Measurements from ENCODE around the gene FRMPD4. TPM values are rescaled to one million over a fixed set of nuclear protein-coding genes. Genes with fewer than 3 reads are reported as not detected.

FRMPD4 gene
- total RNA-seq, 1 donor from 2014 or later, result 2.8 TPM

- intact Hi-C loops (cut with micrococcal nuclease), result no loop called here
- no peak overlapping the region for H3K27ac ChIP-seq (replicated peaks)
- no peak for TF ChIP-seq CTCF (IDR thresholded peaks at IDR 0.05; ENCODE audit: borderline replicate concordance)
These were observed 154.9 kb downstream of the FRMPD4 start for GRCh38 chrX:12292996-12293765.

GRCh38 chrX:12297353-12297752 lies 159.1 kb downstream of the FRMPD4 start:
- Histone ChIP-seq H3K4me3 (no peak overlapping the region), H3K27ac (replicated peaks) (no peak overlapping the region), H3K9me3 (replicated peaks) (no peaks in the 10 kb centered on the region), H3K27me3 (ENCODE audit: low read depth) (no peaks in the 10 kb centered on the region), H3K4me1 (no peaks in the 10 kb centered on the region), H3K36me3 (no peaks in the 10 kb centered on the region)
- intact Hi-C loops (cut with micrococcal nuclease), result no loop called here
- no peak for TF ChIP-seq CTCF (IDR thresholded peaks at IDR 0.05; ENCODE audit: borderline replicate concordance)
- DNase-seq, result no peak

More at GRCh38 chrX:12292996-12293765, 154.9 kb downstream of the FRMPD4 start:
- H3K36me3 ChIP-seq, result no peaks in the 10 kb centered on the region
- H3K4me3 ChIP-seq, result no peak overlapping the region
- H3K9me3 ChIP-seq (replicated peaks), result no peaks in the 10 kb centered on the region
- no peaks in the 10 kb centered on the region for H3K27me3 ChIP-seq (ENCODE audit: low read depth)
- no peaks in the 10 kb centered on the region for H3K4me1 ChIP-seq
- DNase-seq, result no peak

DNA sequence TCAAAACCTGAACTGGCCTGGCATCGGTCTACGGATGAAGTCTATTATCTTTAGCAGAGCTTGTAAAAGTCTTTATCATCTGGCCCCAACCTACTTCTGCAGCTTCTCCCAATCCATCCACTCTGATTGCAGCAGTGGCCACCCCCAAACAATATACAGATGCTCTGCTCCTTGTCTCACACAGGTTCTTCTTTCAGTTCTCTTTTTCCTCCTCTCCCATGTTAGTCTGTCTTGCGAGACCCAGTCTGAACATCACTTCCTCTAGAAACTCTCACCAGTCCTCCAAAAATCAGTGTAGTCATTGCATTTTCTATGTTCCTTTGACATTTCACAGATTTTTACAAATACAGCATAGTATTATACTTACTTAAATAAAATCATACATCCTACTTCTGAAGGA lies 163.0 kb downstream of the FRMPD4 start:
- Histone ChIP-seq H3K36me3 (no peaks in the 10 kb centered on the region), H3K9me3 (replicated peaks) (no peaks in the 10 kb centered on the region), H3K4me1 (no peaks in the 10 kb centered on the region), H3K27me3 (ENCODE audit: low read depth) (no peaks in the 10 kb centered on the region), H3K4me3 (no peak overlapping the region), H3K27ac (replicated peaks) (no peak overlapping the region)
- no peak for DNase-seq
- intact Hi-C loops (cut with micrococcal nuclease), result no loop called here
- TF ChIP-seq CTCF (IDR thresholded peaks at IDR 0.05; ENCODE audit: borderline replicate concordance), result no peak

DNA sequence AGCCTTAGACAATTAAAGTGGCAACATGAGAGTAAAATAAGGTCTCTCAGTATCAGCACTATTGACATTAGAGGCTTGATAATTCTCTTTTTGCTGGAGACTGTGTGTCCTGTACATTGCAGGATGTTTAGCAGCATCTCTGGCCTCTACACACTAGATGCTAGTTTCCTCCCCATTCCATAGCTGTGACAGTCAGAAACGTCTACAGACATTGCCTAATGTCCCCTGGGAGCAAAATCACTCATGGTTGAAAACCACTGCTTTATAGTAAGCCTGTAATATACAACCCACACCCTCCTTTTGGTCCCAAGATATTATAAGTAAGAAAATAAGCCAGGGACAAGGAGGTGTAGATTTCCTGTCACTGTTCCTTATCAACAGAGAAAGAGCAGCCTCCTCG lies 166.0 kb downstream of the FRMPD4 start:
- intact Hi-C loops (cut with micrococcal nuclease), result no loop called here
- no peak for TF ChIP-seq CTCF (IDR thresholded peaks at IDR 0.05; ENCODE audit: borderline replicate concordance)

DNA sequence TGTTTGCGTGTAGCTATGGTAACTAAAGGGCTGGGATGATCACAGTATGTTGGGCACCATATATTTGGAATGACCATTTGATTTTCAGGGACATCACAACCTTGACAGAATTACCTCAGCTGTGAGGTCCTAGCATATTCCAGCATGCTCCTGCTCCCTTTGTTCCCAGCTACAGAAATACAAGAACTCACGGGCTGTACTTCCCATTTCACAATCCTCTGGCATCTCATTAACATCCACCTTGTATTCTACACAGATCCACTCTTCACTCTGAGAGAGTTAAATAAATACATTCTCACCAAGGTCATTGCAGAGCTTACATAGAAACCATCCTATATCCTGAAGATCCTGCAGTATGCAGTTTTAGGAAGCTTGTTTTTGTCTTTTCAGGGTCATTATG lies 169.7 kb downstream of the FRMPD4 start:
- Histone ChIP-seq H3K27me3 (ENCODE audit: low read depth) (no peaks in the 10 kb centered on the region), H3K4me3 (no peak overlapping the region), H3K36me3 (no peaks in the 10 kb centered on the region), H3K4me1 (no peaks in the 10 kb centered on the region), H3K9me3 (replicated peaks) (no peaks in the 10 kb centered on the region), H3K27ac (replicated peaks) (no peak overlapping the region)
- intact Hi-C loops (cut with micrococcal nuclease), result no loop called here
- DNase-seq, result no peak
- TF ChIP-seq CTCF (IDR thresholded peaks at IDR 0.05; ENCODE audit: borderline replicate concordance), result no peak

More for the DNA sequence above, 166.0 kb downstream of the FRMPD4 start:
- DNase-seq, result no peak
- Histone ChIP-seq H3K9me3 (replicated peaks) (no peaks in the 10 kb centered on the region), H3K27me3 (ENCODE audit: low read depth) (no peaks in the 10 kb centered on the region), H3K4me1 (no peaks in the 10 kb centered on the region), H3K36me3 (no peaks in the 10 kb centered on the region), H3K4me3 (no peak overlapping the region), H3K27ac (replicated peaks) (no peak overlapping the region)
